Neuronal stem cell (in vitro differentiated cells): Measurements from ENCODE around the gene SLX9.

Experiments used
- DNase-seq: peaks from one replicate; pipeline ENCODE4 v3.0.0-alpha.2; 2013; ENCODE audit warnings: low spot score
- H2AFZ ChIP-seq: one replicate; pipeline ENCODE4 v1.6.1; 2013; ENCODE audit warnings: mild to moderate bottlenecking, low read length, inconsistent platforms
- H2AK5ac ChIP-seq: 2 replicates; pipeline ENCODE4 v1.6.1; 2013; ENCODE audit warnings: low read depth, mild to moderate bottlenecking, inconsistent platforms, low read length, moderate library complexity, mixed read lengths
- H2BK120ac ChIP-seq: 2 replicates; pipeline ENCODE4 v1.6.1; 2013; ENCODE audit warnings: low read depth, mild to moderate bottlenecking, inconsistent platforms, low read length, moderate library complexity, mixed read lengths
- H2BK12ac ChIP-seq: one replicate; pipeline ENCODE4 v1.6.1; 2013; ENCODE audit warnings: low read length, inconsistent platforms
- H2BK15ac ChIP-seq: 2 replicates; pipeline ENCODE4 v1.6.1; 2013; ENCODE audit warnings: mild to moderate bottlenecking, low read length, inconsistent platforms, mixed read lengths
- H2BK5ac ChIP-seq: one replicate; pipeline ENCODE4 v1.6.1; 2013; ENCODE audit warnings: inconsistent platforms, mild to moderate bottlenecking, low read length, moderate library complexity
- H3K14ac ChIP-seq: one replicate; pipeline ENCODE4 v1.6.1; 2013; ENCODE audit warnings: low read length, inconsistent platforms
- H3K18ac ChIP-seq: 2 replicates; pipeline ENCODE4 v1.6.1; 2013; ENCODE audit warnings: low read length, inconsistent platforms
- H3K23ac ChIP-seq: 2 replicates; pipeline ENCODE4 v1.6.1; 2013; ENCODE audit warnings: low read depth, mild to moderate bottlenecking, mixed read lengths, low read length, inconsistent platforms; ENCODE audit not compliant: poor library complexity
- H3K27ac ChIP-seq: replicated peaks from 3 replicates; pipeline ENCODE4 v1.5.1; 2013; ENCODE audit warnings: low read length, inconsistent platforms
- H3K27me3 ChIP-seq, 3 experiments: 2 replicates each; pipeline ENCODE4 v1.6.1; 2013; ENCODE audit warnings: low read length in 3 of 3, mild to moderate bottlenecking in 2 of 3, inconsistent platforms in 1 of 3, low read depth in 1 of 3, mixed read lengths in 1 of 3, moderate library complexity in 1 of 3; ENCODE audit not compliant: control insufficient read depth in 3 of 3, insufficient read depth in 3 of 3
- H3K36me3 ChIP-seq, 2 donors: replicated peaks in 1 of 2; 2 replicates each; pipeline ENCODE4 v1.6.1; 2013; ENCODE audit warnings: low read length in 2 of 2; ENCODE audit not compliant: control insufficient read depth in 2 of 2, insufficient read depth in 2 of 2
- H3K4ac ChIP-seq: 2 replicates; pipeline ENCODE4 v1.6.1; 2013; ENCODE audit warnings: inconsistent platforms, mild to moderate bottlenecking, low read length, moderate library complexity
- H3K4me1 ChIP-seq, 2 donors: 1 replicate in 1 of 2; 2 replicates in 1 of 2; pipeline ENCODE4 v1.6.1; 2013; ENCODE audit warnings: low read length in 2 of 2, low read depth in 1 of 2; ENCODE audit not compliant: control insufficient read depth in 2 of 2, insufficient read depth in 1 of 2
- H3K4me2 ChIP-seq: one replicate; pipeline ENCODE4 v1.6.1; 2013; ENCODE audit warnings: mild to moderate bottlenecking, low read length, inconsistent platforms; ENCODE audit not compliant: insufficient read depth, poor library complexity, severe bottlenecking
- H3K4me3 ChIP-seq, 2 donors: 2 replicates each; pipeline ENCODE4 v1.5.1; 2013; ENCODE audit warnings: low read length in 2 of 2, mild to moderate bottlenecking in 2 of 2, inconsistent platforms in 1 of 2, moderate library complexity in 1 of 2
- H3K79me1 ChIP-seq: one replicate; pipeline ENCODE4 v1.6.1; 2013; ENCODE audit warnings: low read depth, mild to moderate bottlenecking, inconsistent platforms, low read length, moderate library complexity
- H3K9ac ChIP-seq: one replicate; pipeline ENCODE4 v1.6.1; 2013; ENCODE audit warnings: mild to moderate bottlenecking, low read depth, low read length, inconsistent platforms; ENCODE audit not compliant: poor library complexity
- H3K9me3 ChIP-seq, 2 donors: replicated peaks in 1 of 2; 2 replicates each; pipeline versions ENCODE3 to v1.6.1; 2013; ENCODE audit warnings: low read length in 2 of 2, mild to moderate bottlenecking in 2 of 2, inconsistent platforms in 1 of 2, low read depth in 1 of 2, mixed read lengths in 1 of 2, moderate library complexity in 1 of 2; ENCODE audit not compliant: control insufficient read depth in 2 of 2, insufficient read depth in 1 of 2
- H4K8ac ChIP-seq: one replicate; pipeline ENCODE4 v1.6.1; 2013; ENCODE audit warnings: low read depth, mild to moderate bottlenecking, inconsistent platforms, low read length, moderate library complexity
- H4K91ac ChIP-seq: one replicate; pipeline ENCODE4 v1.6.1; 2013; ENCODE audit warnings: low read length, low read depth, mild to moderate bottlenecking, inconsistent platforms; ENCODE audit not compliant: poor library complexity
- WGBS, 2 donors: extraction: QIAGEN DNeasy Blood & Tissue Kit; methylation state at CpG; one replicate each; pipeline ENCODE4 v1.1.7; 2013; ENCODE audit warnings: missing lambda C conversion rate in 2 of 2, mixed read lengths in 1 of 2; ENCODE audit not compliant: insufficient read length in 2 of 2, insufficient replicate concordance in 1 of 2; ENCODE audit errors: extremely low coverage in 2 of 2; 5-methylcytosine and 5-hydroxymethylcytosine counted together

The SLX9 gene

GRCh38 chr21:44948426-44949120, 8.7 kb downstream of the SLX9 start:
- Histone ChIP-seq H2BK15ac (no peak overlapping the region), H3K14ac (no peak overlapping the region), H4K91ac (no peak overlapping the region), H3K27me3 (no peaks in the 10 kb centered on the region), H3K36me3 (peaks cover 36 to 62% of the 10 kb centered on the region in 2 donors), H3K27ac (no peak overlapping the region), H3K18ac (no peak overlapping the region), H3K79me1 (peaks cover 32% of the 10 kb centered on the region), H3K4ac (no peak overlapping the region), H3K23ac (peak overlapping the region; percentile 73), H3K9ac (no peak overlapping the region), H2BK12ac (no peak overlapping the region), H2BK5ac (no peak overlapping the region), H3K4me1 (no peaks in the 10 kb centered on the region), H3K4me2 (no peak overlapping the region), H3K4me3 (no peak overlapping the region), H2AK5ac (no peak overlapping the region), H3K9me3 (no peaks in the 10 kb centered on the region), H2BK120ac (no peak overlapping the region), H2AFZ (no peak overlapping the region), H4K8ac (no peak overlapping the region)
- DNase-seq = no peak
- WGBS, 2 donors = no CpG with 5 or more reads among the region's 16 CpGs

- H2BK120ac ChIP-seq = no peak overlapping the region
- H4K8ac ChIP-seq = no peak overlapping the region
- H3K36me3 ChIP-seq = peaks cover 33 to 62% of the 10 kb centered on the region in 2 donors
- H3K79me1 ChIP-seq = peaks cover 32% of the 10 kb centered on the region
- no peak overlapping the region for H4K91ac ChIP-seq
- no peaks in the 10 kb centered on the region for H3K4me1 ChIP-seq
- no peak overlapping the region for H3K14ac ChIP-seq
- H3K18ac ChIP-seq = no peak overlapping the region
- H2AFZ ChIP-seq = no peak overlapping the region
- H2AK5ac ChIP-seq = peak overlapping the region; percentile 47
- H3K4me3 ChIP-seq = no peak overlapping the region
- H2BK5ac ChIP-seq = no peak overlapping the region
- no peak overlapping the region for H2BK15ac ChIP-seq
- H3K4me2 ChIP-seq = no peak overlapping the region
- no peak overlapping the region for H2BK12ac ChIP-seq
- H3K4ac ChIP-seq = no peak overlapping the region
- no peak overlapping the region for H3K9ac ChIP-seq
- no peaks in the 10 kb centered on the region for H3K27me3 ChIP-seq
- no peaks in the 10 kb centered on the region for H3K9me3 ChIP-seq
- no peak for DNase-seq
- peak overlapping the region; percentile 3 for H3K23ac ChIP-seq
- WGBS, 2 donors = no CpG with 5 or more reads among the region's 30 CpGs
- H3K27ac ChIP-seq = no peak overlapping the region
These were observed 9.4 kb downstream of the SLX9 start for GRCh38 chr21:44949161-44949778.

GRCh38 chr21:44949779-44950198, 10.0 kb downstream of the SLX9 start:
- Histone ChIP-seq H3K79me1 (peaks cover 31% of the 10 kb centered on the region), H3K4ac (no peak overlapping the region), H2BK15ac (no peak overlapping the region), H3K18ac (no peak overlapping the region), H3K14ac (no peak overlapping the region), H2BK5ac (no peak overlapping the region), H4K8ac (no peak overlapping the region), H3K27ac (no peak overlapping the region), H4K91ac (no peak overlapping the region), H3K4me3 (no peak overlapping the region), H3K27me3 (no peaks in the 10 kb centered on the region), H2BK120ac (no peak overlapping the region), H3K36me3 (peaks cover 29 to 63% of the 10 kb centered on the region in 2 donors), H3K4me1 (no peaks in the 10 kb centered on the region), H2AFZ (no peak overlapping the region), H2AK5ac (no peak overlapping the region), H2BK12ac (no peak overlapping the region), H3K9me3 (no peaks in the 10 kb centered on the region), H3K9ac (no peak overlapping the region), H3K23ac (peak overlapping the region; percentile 3), H3K4me2 (no peak overlapping the region)
- no CpG with 5 or more reads among the region's 10 CpGs for WGBS, 2 donors
- DNase-seq = peak; percentile 76

GRCh38 chr21:44950351-44950750, 10.5 kb downstream of the SLX9 start:
- Histone ChIP-seq H3K9me3 (no peaks in the 10 kb centered on the region), H3K18ac (no peak overlapping the region)

More at GRCh38 chr21:44950351-44950750, 10.5 kb downstream of the SLX9 start:
- Histone ChIP-seq H2BK15ac (no peak overlapping the region), H2AFZ (no peak overlapping the region), H3K79me1 (peaks cover 32% of the 10 kb centered on the region), H3K36me3 (peaks cover 27 to 57% of the 10 kb centered on the region in 2 donors), H2BK5ac (no peak overlapping the region), H3K9ac (no peak overlapping the region), H4K91ac (no peak overlapping the region), H3K27me3 (no peaks in the 10 kb centered on the region), H3K4me1 (peaks cover 0 to 3% of the 10 kb centered on the region in 2 donors), H4K8ac (no peak overlapping the region), H3K4me2 (no peak overlapping the region), H3K4ac (no peak overlapping the region), H2BK12ac (peak overlapping the region; percentile 24), H3K27ac (no peak overlapping the region), H3K14ac (no peak overlapping the region), H2BK120ac (no peak overlapping the region), H2AK5ac (peak overlapping the region; percentile 32), H3K23ac (no peak overlapping the region), H3K4me3 (no peak overlapping the region)
- WGBS, 2 donors = no CpG with 5 or more reads among the region's 18 CpGs
- no peak for DNase-seq
